Right lobe of liver (tissue), 4 donors: ENCODE measurements around the gene NPDC1.

ENCODE experiments used
- CTCF ChIP-seq, 4 donors: fragments of 200-600 bp in 3 of 4; fragments of 450-650 bp in 1 of 4; IDR thresholded peaks; one replicate each; pipeline versions ENCODE4 v1.5.1 to v1.8.0; 2016 to 2022; ENCODE audit warnings: antibody characterized with exemption in 4 of 4, mild to moderate bottlenecking in 2 of 4
- POLR2A ChIP-seq: fragments of 450-650 bp; IDR thresholded peaks from one replicate; pipeline ENCODE4 v1.6.1; 2017; ENCODE audit warnings: antibody characterized with exemption, mild to moderate bottlenecking
- donor health status: DM: no; HTN: no; CAD: no.
- donor health status: DM: no; HTN: no; CAD: no.
- donor health status: DM: no; HTN: yes; CAD: no.

- TF ChIP-seq CTCF (IDR thresholded peaks at IDR 0.05) (no peak), POLR2A (no peak)
These were observed 1.9 kb downstream of the NPDC1 start for GRCh38 chr9:137044037-137044436.
